HepG2 (cell line): Measurements from ENCODE around the gene PRM2. TPM values are rescaled to one million over a fixed set of nuclear protein-coding genes. Genes with fewer than 3 reads are reported as not detected.

Experiments
- BORCS8-MEF2B ChIP-seq: sonication (generic); formaldehyde crosslinking; IDR thresholded peaks from 2 replicates; pipeline ENCODE4 v1.8.0; 2022; ENCODE audit warnings: mild to moderate bottlenecking, missing genetic modification reagents
- CHD4 ChIP-seq: fragments of 200-600 bp; sonication (generic); IDR thresholded peaks from 2 replicates; pipeline ENCODE4 v1.7.0; 2017; ENCODE audit warnings: mild to moderate bottlenecking, low read length, borderline replicate concordance
- CREBL2 ChIP-seq: sonication (generic); formaldehyde crosslinking; IDR thresholded peaks from 2 replicates; pipeline ENCODE4 v1.8.1; 2023; ENCODE audit warnings: missing genetic modification reagents, mild to moderate bottlenecking, borderline replicate concordance
- CTCF ChIP-seq: sonication (generic); formaldehyde crosslinking; IDR thresholded peaks from 2 replicates; pipeline ENCODE4 v1.5.0; 2020; ENCODE audit warnings: mild to moderate bottlenecking, missing genetic modification reagents, moderate library complexity
- GATAD1 ChIP-seq: IDR thresholded peaks from 2 replicates; pipeline ENCODE4 v1.6.1; 2016; ENCODE audit warnings: missing genetic modification reagents, missing compliant biosample characterization
- GATAD2A ChIP-seq: IDR thresholded peaks from 2 replicates; pipeline ENCODE4 v1.6.1; 2016
- HOXD1 ChIP-seq: sonication (generic); formaldehyde crosslinking; IDR thresholded peaks from 2 replicates; pipeline ENCODE4 v1.5.0; 2020; ENCODE audit warnings: missing genetic modification reagents
- NFKBIZ ChIP-seq: IDR thresholded peaks from 2 replicates; pipeline ENCODE4 v1.6.1; 2018; ENCODE audit warnings: missing genetic modification reagents, missing compliant biosample characterization
- PBX2 ChIP-seq: IDR thresholded peaks from 2 replicates; pipeline ENCODE4 v1.6.1; 2016; ENCODE audit warnings: control low read depth
- PITX1 ChIP-seq: sonication (generic); formaldehyde crosslinking; IDR thresholded peaks from 2 replicates; pipeline ENCODE4 v1.5.1; 2020; ENCODE audit warnings: mild to moderate bottlenecking, missing genetic modification reagents
- RBM22 ChIP-seq: fragments of 200-400 bp; formaldehyde crosslinking; optimal IDR thresholded peaks from 2 replicates; pipeline ENCODE3; 2017; ENCODE audit warnings: mild to moderate bottlenecking, low read length, moderate library complexity
- SCMH1 ChIP-seq: sonication (generic); formaldehyde crosslinking; IDR thresholded peaks from 2 replicates; pipeline ENCODE4 v1.9.0; 2021; ENCODE audit warnings: missing genetic modification reagents, mild to moderate bottlenecking, borderline replicate concordance
- SIX4 ChIP-seq: sonication (generic); formaldehyde crosslinking; IDR thresholded peaks from 2 replicates; pipeline ENCODE4 v1.4.0; 2020; ENCODE audit warnings: missing genetic modification reagents
- THYN1 ChIP-seq: sonication (generic); formaldehyde crosslinking; IDR thresholded peaks from 2 replicates; pipeline ENCODE4 v1.8.1; 2023; ENCODE audit warnings: low read depth, mild to moderate bottlenecking, moderate library complexity, missing genetic modification reagents, borderline replicate concordance
- ZFP36L1 ChIP-seq: sonication (generic); formaldehyde crosslinking; IDR thresholded peaks from 2 replicates; pipeline ENCODE4 v1.8.0; 2022; ENCODE audit warnings: mild to moderate bottlenecking, missing genetic modification reagents, moderate library complexity
- ZMYM4 ChIP-seq: sonication (generic); formaldehyde crosslinking; IDR thresholded peaks from 2 replicates; pipeline ENCODE4 v1.8.1; 2023; ENCODE audit warnings: mild to moderate bottlenecking, missing genetic modification reagents
- ZNF230 ChIP-seq: sonication (generic); formaldehyde crosslinking; IDR thresholded peaks from 2 replicates; pipeline ENCODE4 v1.4.0; 2020; ENCODE audit warnings: mild to moderate bottlenecking, missing genetic modification reagents
- ZNF367 ChIP-seq: sonication (generic); formaldehyde crosslinking; IDR thresholded peaks from 2 replicates; pipeline ENCODE4 v1.4.0; 2020; ENCODE audit warnings: missing genetic modification reagents, borderline replicate concordance
- ZNF781 ChIP-seq: sonication (generic); formaldehyde crosslinking; IDR thresholded peaks from 2 replicates; pipeline ENCODE4 v1.5.1; 2020; ENCODE audit warnings: borderline replicate concordance, mild to moderate bottlenecking, missing genetic modification reagents; ENCODE audit errors: not compliant biosample characterization
- polyA plus RNA-seq, 8 experiments: library from polyadenylated mRNA; depleted of rRNA in 3 of 8; stranded (reverse) in 7 of 8; unstranded in 1 of 8; fragments of >200 nt; fragmentation: Illumina TruSeq in 4 of 8; extraction: Trizol in 4 of 8; gene quantifications; 2 replicates each; pipeline versions ENCODE4 v1.2.1 to v1.2.3, GENCODE V29; 2011 to 2016; ENCODE audit warnings: low read depth in 4 of 8, missing spikeins in 1 of 8, mixed read lengths in 1 of 8; ENCODE audit not compliant: insufficient read depth in 1 of 8
- total RNA-seq, 5 experiments: library from RNA; depleted of rRNA; stranded (reverse); fragments of >200 nt; fragmentation: Illumina TruSeq; extraction: Trizol; gene quantifications; 2 replicates each; pipeline ENCODE4 v1.2.3, GENCODE V29; 2016; ENCODE audit warnings: low read depth in 1 of 5
- TF ChIP-seq, protein P1 (sequence below): sonication (generic); formaldehyde crosslinking; IDR thresholded peaks from 2 replicates; pipeline ENCODE4 v1.4.0; 2020; ENCODE audit warnings: missing genetic modification reagents, borderline replicate concordance
- TF ChIP-seq, protein P2 (sequence below): sonication (generic); formaldehyde crosslinking; IDR thresholded peaks from 2 replicates; pipeline ENCODE4 v1.4.0; 2020; ENCODE audit warnings: missing genetic modification reagents
- TF ChIP-seq, protein P3 (sequence below): sonication (generic); formaldehyde crosslinking; IDR thresholded peaks from 2 replicates; pipeline ENCODE4 v1.4.0; 2020; ENCODE audit warnings: missing genetic modification reagents

The PRM2 gene
- total and polyA plus RNA-seq, 2 of the 13 experiments (the other 11 are each of a cell fraction or from before 2014, with no cell fraction given) = 0.54 TPM; not detected in 1

DNA sequence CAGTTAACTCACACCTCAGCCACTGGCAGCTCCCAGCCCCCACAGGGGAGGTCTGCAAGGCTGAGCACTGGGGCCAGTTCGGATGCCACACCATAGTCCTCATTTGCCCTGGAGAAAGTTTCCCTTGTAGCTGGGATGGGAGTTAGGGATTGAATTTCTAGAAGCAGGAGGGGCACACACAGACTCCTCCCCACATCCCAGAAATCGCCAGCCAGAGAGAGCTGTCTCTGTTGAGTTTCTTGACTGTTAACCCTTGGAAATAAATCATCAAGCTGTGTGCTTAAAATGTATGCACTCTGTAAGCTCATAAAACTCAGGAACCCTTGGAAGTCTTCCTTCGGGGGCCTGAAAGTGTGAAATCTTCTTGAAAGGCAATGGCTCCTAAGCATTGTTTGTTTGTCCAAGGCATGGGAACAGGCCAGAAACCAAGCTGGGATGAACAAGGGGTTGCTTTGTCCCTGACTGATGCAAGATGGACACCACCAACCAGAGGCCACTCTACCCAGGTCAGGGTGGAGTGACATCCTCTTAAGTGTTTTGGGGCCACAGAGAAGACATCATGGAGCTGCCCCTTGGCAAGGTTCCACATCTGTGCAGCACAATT lies 2.5 kb downstream of the PRM2 start (continued):
- TF ChIP-seq CTCF = no peak
- no peak for TF ChIP-seq PBX2 (CRISPR knock-in tag)
- peak; percentile 30; the same call in 1 of the 2 replicates for TF ChIP-seq GATAD1 (CRISPR knock-in tag)
- peak; percentile 65 for TF ChIP-seq ZNF781 (CRISPR knock-in tag)
- peak; percentile 69; the same call in 1 of the 2 replicates for TF ChIP-seq HOXD1 (CRISPR knock-in tag)
- TF ChIP-seq, protein P1, sequence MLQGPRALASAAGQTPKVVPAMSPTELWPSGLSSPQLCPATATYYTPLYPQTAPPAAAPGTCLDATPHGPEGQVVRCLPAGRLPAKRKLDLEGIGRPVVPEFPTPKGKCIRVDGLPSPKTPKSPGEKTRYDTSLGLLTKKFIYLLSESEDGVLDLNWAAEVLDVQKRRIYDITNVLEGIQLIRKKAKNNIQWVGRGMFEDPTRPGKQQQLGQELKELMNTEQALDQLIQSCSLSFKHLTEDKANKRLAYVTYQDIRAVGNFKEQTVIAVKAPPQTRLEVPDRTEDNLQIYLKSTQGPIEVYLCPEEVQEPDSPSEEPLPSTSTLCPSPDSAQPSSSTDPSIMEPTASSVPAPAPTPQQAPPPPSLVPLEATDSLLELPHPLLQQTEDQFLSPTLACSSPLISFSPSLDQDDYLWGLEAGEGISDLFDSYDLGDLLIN (CRISPR knock-in tag) = no peak
- TF ChIP-seq, protein P2, sequence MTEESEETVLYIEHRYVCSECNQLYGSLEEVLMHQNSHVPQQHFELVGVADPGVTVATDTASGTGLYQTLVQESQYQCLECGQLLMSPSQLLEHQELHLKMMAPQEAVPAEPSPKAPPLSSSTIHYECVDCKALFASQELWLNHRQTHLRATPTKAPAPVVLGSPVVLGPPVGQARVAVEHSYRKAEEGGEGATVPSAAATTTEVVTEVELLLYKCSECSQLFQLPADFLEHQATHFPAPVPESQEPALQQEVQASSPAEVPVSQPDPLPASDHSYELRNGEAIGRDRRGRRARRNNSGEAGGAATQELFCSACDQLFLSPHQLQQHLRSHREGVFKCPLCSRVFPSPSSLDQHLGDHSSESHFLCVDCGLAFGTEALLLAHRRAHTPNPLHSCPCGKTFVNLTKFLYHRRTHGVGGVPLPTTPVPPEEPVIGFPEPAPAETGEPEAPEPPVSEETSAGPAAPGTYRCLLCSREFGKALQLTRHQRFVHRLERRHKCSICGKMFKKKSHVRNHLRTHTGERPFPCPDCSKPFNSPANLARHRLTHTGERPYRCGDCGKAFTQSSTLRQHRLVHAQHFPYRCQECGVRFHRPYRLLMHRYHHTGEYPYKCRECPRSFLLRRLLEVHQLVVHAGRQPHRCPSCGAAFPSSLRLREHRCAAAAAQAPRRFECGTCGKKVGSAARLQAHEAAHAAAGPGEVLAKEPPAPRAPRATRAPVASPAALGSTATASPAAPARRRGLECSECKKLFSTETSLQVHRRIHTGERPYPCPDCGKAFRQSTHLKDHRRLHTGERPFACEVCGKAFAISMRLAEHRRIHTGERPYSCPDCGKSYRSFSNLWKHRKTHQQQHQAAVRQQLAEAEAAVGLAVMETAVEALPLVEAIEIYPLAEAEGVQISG (CRISPR knock-in tag) = peak; percentile 48; the same call in 1 of the 2 replicates
- TF ChIP-seq RBM22 = no peak
- no peak for TF ChIP-seq SCMH1 (CRISPR knock-in tag)
- TF ChIP-seq, protein P3, sequence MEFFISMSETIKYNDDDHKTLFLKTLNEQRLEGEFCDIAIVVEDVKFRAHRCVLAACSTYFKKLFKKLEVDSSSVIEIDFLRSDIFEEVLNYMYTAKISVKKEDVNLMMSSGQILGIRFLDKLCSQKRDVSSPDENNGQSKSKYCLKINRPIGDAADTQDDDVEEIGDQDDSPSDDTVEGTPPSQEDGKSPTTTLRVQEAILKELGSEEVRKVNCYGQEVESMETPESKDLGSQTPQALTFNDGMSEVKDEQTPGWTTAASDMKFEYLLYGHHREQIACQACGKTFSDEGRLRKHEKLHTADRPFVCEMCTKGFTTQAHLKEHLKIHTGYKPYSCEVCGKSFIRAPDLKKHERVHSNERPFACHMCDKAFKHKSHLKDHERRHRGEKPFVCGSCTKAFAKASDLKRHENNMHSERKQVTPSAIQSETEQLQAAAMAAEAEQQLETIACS (CRISPR knock-in tag) = no peak
- no peak for TF ChIP-seq THYN1
- peak; percentile 85 for TF ChIP-seq GATAD2A (CRISPR knock-in tag)
- no peak for TF ChIP-seq ZNF367
- TF ChIP-seq BORCS8-MEF2B (CRISPR knock-in tag) = 0 out of 2 replicates have a peak, but pooled peaks have one; percentile 62
- TF ChIP-seq ZMYM4 (CRISPR knock-in tag) = peak; percentile 43; the same call in 1 of the 2 replicates
- TF ChIP-seq CREBL2 (CRISPR knock-in tag) = no peak
- TF ChIP-seq CHD4 = peak; percentile 73; the same call in 1 of the 2 replicates
- TF ChIP-seq NFKBIZ (CRISPR knock-in tag) = peak; percentile 53; the same call in 1 of the 2 replicates
- peak; percentile 52; the same call in 1 of the 2 replicates for TF ChIP-seq PITX1 (CRISPR knock-in tag)
- 0 out of 2 replicates have a peak, but pooled peaks have one; percentile 19 for TF ChIP-seq ZNF230 (CRISPR knock-in tag)
- no peak for TF ChIP-seq SIX4 (CRISPR knock-in tag)
- TF ChIP-seq ZFP36L1 (CRISPR knock-in tag) = no peak
